NCI-H748 (cell line): ENCODE results near the gene RPS29.
"Not testable (repeated sequence)": the region's sequence is repeated elsewhere in the genome, so short reads cannot be mapped to it uniquely, and the experiment has no call there.

ENCODE experiments used
- DNase-seq: peaks from one replicate; lab custom pipeline; 2025; ENCODE audit not compliant: unreplicated experiment; lab: John Stamatoyannopoulos, UW

Gene RPS29

DNA sequence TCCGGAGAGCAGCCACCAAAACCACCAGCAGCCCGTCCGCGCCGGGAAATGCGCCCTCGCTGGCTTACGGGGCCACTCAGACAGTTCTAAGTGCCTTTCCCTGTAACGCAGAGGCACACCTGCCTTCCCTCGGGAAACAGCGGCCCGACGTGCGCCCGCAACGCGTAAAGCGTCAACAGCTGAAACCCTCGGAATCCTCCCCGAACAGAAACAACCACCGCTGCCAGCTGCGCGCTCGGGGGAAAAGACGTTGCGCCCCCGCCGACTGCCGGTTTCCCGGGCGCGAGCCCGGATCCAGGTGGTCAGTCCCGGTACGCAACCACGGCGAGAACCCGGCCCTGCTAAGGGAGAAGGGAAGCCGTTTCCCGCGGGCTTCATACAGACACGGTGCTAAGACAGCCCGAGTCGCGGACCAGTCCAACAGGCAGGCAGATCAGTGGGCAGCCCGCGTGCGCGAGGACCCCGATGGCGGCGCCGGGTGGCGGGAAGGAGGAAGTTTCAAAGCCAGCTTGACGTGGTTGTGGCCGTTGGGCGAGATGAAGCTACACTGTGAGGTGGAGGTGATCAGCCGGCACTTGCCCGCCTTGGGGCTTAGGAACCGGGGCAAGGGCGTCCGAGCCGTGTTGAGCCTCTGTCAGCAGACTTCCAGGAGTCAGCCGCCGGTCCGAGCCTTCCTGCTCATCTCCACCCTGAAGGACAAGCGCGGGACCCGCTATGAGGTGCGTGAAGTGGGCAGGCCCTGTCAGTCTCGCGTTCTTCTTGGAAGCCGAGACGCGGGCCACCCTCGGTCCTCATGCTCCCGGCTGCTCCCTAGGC is 12.5 kb upstream of the RPS29 start, which contains the start of gene LRR1:
Gene LRR1, plus strand, starts transcription at position 456 of the 816 bp plus-strand sequence. Its CDS starts 81 bp downstream, at position 537.
- peak; percentile 89 for DNase-seq

- DNase-seq: no peak
These were observed 12.0 kb upstream of the RPS29 start for GRCh38 chr14:49598189-49598484.

GRCh38 chr14:49594347-49595091 is 8.3 kb upstream of the RPS29 start:
- DNase-seq: no peak

DNA sequence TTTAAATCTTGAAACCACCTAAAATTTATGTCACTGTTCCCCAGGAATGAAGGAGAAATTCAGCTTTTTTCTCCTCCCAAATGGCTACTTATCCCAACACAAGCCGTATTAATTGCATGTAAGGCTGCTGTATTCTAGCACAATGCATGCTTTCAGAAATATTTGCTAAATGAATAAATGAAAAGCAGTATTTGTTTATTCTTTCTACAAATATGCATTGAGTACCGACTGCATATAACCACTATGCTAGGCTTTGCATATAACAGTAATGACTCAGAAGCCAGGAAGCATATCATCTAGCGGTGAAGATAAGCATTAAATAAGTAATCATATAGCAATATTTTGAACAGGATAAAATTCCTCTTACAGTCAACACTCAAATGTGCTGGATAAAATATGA is 6.8 kb upstream of the RPS29 start:
- no peak for DNase-seq

GRCh38 chr14:49589387-49589786 is 3.2 kb upstream of the RPS29 start:
- no peak for DNase-seq

DNA sequence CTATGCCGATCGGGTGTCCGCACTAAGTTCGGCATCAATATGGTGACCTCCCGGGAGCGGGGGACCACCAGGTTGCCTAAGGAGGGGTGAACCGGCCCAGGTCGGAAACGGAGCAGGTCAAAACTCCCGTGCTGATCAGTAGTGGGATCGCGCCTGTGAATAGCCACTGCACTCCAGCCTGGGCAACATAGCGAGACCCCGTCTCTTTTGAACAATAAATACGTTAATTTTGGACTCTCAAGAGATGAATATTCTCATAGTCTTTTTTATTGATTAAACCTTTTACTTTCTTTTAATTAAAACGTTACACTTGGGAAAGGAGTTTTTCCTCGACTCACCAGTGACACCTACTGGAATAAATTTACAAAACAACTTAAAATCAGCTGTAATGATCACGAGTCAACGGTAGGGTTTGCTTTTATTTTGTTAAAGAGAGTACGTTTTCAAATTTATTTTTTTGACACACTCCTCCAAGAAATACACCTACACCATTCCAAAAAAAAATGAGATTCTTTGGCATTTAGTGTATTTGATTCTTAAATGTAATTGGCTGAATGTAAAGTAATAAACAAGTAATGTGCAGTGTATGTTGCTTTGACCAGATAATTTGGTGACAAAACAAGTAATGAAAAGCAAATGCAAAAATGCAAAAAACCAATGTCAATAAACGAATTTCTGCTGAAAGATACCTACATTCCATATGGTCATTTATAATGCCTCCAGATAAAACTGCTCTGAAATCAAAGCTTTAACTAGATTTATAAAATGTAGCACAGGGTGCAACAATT is 687 bp upstream of the RPS29 start:
- peak; percentile 69 for DNase-seq

- DNase-seq: not testable (repeated sequence)
These were observed 1.1 kb downstream of the RPS29 start for GRCh38 chr14:49584981-49585640.

DNA sequence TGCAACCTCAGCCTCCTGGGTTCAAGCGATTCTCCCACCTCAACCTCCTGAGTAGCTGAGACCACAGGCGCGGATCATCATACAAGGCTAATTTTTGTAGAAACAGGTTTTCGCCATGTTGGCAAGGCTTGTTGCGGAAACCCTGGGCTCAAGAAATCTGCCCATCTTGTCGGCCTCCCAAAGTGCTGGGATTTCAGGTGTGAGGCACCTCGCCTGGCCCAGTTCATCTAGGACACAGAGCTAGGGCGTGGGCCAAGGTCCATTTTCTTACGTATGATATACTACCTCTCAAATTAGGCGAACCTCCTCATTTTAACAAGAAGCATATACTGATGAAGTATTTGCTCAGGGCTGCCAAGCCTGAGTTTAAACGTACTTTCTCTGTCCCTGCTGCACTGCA is 2.1 kb downstream of the RPS29 start:
- DNase-seq: no peak

DNA sequence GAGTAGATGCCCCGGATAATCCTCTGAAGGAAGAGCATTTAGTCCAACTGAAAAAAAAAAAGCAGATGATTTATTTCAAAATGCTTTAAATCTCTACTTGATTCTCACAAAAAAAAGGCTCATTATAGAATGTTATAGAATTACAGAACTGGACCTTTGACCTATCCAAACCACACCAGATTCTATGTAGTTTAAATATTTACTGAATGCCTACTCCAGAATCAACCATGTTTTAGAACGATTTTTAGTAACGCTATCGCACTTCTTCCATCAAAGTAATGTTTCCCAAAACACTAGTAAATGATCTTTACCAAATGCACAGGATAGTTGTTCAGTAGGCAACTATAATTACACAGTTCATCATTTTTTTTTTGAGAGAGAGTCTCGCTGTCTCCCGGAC is 2.6 kb downstream of the RPS29 start:
- no peak for DNase-seq

- DNase-seq: no peak
These were observed 3.8 kb downstream of the RPS29 start for GRCh38 chr14:49582113-49582977.

DNA sequence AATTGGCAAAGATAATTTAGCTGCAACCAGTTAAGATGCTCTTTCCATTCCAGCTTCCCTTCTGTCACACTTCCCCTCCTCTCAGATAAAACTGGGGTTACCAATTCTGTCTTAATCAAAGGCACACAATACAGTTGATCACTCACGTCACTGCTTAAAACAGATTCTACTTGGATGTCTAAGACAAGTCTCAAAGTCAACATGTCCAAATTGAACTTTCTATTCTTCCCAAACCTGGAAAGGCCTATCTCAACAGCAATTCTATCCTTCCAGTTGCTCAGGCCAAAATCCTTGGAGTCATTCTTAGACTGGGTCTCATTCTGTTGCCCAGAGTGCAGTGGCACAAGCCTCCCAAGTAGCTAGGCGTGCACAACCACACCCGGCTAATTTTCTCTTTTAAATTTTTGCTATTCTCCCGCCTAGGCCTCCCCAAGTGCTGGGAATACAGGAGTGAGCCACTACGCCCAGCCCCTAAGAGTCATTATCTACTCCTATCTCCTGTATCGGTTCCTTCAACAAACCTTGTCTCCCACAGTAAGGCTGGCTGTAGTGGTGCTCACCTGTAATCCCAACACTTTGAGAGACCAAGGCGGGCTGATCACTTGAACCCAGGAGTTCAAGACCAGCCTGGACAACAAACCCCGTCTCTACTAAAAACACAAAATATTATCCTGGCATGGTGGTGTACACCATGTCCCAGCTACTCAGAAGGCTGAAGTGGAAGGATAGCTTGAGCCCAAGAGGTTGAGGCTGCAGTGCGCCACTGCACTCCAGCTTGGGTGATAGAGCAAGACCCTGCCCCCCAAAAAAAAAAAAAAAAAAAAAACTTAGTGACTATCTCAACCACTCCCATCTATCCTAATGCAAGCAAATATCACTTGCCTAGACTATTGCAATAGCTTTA is 4.7 kb downstream of the RPS29 start:
- no peak for DNase-seq

- DNase-seq: no peak
These were observed 6.3 kb downstream of the RPS29 start for GRCh38 chr14:49579841-49580240.

DNA sequence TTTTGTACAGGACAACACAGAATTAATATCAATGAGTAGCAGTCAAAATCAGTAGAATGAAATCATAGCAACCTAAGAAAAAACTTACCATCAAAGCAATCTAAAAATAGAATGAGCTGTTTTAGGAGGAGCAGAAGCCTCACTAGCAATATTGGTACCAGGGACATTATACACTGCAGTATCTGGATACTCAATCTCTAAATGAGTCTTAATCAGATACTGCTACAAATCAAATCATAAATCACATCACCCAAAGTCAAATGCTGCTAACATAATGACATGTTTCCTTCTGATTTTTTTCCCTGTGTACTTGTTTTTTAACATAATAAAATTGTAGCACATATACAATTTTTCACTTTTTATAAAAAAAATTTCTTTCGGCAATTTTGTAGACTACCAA is 8.0 kb downstream of the RPS29 start:
- DNase-seq: no peak

- no peak for DNase-seq
These were observed 12.1 kb downstream of the RPS29 start for GRCh38 chr14:49574038-49574437.

GRCh38 chr14:49569281-49569680 is 16.9 kb downstream of the RPS29 start:
- DNase-seq: no peak

- DNase-seq: no peak
These were observed 19.5 kb downstream of the RPS29 start for GRCh38 chr14:49566714-49567113.

DNA sequence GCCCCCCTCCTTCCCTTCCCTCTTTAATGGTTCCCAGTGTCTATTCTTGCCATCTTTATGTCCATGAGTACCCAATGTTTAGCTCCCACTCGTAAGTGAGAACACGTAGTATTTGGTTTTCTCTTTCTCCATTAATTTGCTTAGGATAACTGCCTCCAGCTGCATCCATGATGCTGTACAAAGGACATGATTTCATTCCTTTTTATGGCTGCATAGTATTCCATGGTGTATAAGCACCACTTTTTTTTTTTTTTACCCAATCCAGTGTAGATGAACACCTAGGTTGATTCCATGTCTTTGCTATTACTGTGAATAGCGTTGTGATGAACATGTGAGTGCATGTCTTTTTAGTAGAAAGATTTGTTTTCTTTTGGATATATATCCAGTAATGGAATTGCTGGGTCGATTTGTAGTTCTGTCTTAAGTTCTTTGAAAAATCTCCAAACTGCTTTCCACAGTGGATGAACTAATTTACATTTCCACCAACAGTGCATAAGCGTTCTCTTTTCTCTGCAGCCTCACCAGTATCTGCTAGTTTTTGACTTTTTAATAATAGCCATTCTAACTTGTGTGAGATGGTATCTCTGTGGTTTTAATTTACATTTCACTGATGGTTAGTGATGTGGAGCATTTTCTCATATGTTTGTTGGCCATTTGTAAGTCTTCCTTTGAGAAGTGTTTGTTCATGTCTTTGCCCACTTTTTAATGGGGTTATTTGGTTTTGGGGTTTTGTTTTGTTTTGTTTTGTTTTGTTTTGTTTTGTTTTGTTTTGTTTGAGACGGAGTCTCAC is 26.0 kb downstream of the RPS29 start:
- no peak for DNase-seq

DNA sequence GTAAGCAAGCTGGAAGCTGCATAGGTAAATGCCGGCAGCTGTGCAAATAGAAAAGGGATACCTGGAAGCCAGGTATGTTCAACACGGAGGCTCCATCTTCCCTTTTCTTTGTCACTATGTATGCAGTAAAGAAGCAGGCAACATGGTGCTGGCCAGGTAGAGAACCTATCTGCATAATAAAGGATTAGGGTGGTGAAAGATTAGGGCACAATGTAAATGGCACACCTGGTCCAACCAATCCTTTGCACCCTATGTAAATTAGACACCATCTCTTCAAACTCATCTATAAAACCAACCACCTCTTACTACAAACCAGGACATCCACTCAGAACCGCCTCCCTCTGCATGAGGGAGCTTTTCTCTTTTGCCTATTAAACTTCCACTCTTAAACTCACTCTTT is 32.3 kb downstream of the RPS29 start:
- peak; percentile 96 for DNase-seq
